HG02588 (cell line): ENCODE results near the gene CDH23.

ENCODE experiments used
- ATAC-seq: cut with Tn5 transposase; IDR thresholded peaks from one replicate; pipeline ENCODE4 v1.9.1; 2021; ENCODE audit warnings: mild to moderate bottlenecking, moderate library complexity; ENCODE audit not compliant: unreplicated experiment

The CDH23 gene

DNA sequence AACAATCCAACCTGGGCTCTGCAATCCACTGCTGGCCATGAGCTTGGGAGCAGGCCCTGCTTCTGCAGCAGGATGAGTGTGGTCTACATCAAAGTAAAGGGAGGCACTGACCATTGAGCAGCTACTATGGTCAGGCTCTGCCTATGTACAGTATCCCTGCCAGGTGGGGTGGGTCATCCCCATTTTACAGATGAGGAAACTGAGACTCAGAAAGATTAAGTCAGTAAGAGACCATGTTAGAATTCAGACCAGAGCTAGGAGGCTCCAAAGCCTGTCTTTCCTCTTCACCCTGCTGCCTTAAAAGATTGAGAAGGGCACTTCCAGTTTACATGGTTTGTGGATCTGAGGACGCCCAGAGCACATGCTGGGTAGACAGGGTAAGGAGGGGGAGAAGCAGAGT is 27.1 kb upstream of the CDH23 start:
- no peak for ATAC-seq

DNA sequence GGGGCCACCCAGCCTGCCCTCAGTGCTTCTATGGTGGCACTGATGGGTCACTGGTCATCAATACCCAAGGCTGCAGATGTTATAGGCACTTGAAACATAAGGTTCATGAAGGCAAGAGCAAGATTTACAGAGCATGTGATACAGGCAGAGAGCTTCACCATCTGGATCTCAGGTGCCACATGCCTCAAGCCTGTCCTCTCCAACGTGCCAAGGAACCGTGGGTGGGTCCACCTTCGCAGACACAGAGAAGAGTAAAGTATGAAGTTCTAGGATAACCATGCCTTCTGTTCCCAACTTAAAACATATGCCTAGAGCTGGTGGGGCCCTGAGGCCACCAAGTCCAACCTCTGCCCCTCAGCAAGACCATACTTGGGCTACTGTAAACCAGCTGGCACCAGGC is 26.7 kb upstream of the CDH23 start:
- ATAC-seq, result no peak

DNA sequence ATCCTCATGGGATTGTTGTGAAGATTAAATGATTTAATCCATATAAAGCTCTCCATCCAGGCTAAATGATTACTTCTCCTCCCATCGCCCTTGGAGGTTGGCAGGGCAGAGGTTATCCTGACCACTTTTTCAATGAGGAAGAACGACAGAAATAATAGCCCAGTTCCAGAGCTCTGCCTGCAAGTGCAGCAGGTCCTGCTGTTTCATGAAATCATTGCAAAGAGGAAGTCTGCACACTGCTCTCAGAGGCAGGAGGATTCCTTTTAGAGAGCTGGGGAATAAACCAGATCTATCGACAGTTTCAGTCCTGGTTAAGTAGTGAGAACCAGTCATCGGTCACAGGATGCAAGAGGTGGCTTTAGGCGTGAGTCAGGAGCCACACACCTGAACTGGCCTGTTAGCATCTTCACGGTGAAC is 25.0 kb upstream of the CDH23 start:
- ATAC-seq, result no peak

DNA sequence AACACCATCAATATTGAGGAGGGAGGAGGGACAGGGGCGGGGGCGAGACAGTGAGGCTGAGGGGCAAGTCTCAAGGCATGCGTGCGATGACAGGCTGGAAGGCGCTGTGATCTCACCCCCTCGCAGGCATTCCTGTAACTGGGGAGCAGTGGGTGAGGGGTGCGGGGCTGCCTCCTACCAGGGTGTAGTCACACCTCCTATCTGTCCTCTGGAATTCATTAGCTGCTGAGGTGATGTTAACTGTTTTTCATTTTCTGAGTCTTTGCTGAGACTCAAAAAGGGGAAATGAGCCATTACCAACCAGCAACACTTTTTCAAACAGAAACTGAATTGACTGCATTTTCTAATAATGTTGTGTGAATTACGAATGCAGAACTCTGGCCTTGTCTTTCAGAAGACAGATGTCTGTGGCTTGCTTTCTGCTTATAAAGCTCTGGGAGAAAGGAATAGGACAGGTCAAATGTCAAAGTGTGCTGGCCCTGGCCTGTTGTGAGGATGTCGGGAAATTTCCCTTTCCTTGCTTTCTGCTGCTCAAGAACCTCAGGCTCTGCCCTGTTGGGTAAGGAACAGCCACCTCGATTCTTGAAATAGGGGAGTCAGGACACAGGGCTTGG is 23.7 kb upstream of the CDH23 start:
- ATAC-seq, result peak; percentile 45

DNA sequence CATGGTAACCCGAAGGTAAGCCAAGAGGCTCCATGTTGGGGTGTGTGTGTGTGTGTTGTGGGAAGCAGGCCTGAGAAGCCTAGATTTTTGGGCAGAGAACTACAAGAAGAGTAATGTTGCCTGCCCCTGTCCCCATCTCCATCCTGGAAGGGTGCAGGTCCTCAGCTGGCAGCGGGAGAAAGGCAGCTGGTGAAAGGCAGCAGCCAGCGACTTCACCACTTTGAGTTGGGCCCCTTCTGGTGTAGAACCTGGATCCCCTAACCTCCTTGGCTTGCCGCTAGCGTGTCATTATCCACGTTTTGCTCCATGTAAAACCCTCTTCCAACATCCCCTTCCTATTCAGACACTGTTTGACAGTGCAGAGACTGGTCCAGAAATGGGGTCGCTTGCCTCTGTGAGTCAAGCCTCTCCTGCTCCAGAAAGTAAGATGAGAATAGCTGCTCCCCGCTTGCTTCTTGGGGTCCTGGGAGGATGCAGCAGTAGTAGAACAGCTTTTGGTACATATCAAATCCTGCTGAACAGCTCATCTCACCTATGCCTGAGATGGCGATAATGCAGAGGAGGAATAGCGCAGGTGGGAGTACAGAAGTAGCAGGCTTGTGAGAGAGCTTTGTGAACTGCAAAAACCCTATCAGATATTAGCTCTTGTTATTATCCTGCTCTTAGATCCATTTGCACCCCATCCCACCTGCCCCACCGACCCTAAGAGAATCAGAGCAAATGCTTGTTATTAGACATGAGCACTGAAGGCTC is 22.1 kb upstream of the CDH23 start:
- ATAC-seq, result no peak

DNA sequence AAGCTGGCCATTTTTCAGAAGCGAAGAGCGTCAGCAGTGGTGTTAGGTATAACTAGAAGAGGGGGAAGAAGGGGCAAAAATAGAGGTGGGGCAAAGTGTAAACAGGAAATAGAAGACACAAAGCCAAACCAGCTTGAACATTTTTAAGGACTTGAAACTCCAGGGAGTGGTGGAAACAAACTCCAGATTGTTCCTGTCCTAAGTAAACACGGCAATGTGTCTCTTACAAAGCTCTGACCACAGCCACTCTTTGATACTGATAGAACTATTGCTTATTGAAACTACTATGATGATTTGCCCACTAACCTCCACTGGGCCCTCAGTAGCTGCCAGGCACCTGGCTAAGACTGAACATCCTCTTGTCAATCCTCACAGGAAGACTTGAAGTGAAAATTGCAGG is 20.8 kb upstream of the CDH23 start:
- no peak for ATAC-seq

DNA sequence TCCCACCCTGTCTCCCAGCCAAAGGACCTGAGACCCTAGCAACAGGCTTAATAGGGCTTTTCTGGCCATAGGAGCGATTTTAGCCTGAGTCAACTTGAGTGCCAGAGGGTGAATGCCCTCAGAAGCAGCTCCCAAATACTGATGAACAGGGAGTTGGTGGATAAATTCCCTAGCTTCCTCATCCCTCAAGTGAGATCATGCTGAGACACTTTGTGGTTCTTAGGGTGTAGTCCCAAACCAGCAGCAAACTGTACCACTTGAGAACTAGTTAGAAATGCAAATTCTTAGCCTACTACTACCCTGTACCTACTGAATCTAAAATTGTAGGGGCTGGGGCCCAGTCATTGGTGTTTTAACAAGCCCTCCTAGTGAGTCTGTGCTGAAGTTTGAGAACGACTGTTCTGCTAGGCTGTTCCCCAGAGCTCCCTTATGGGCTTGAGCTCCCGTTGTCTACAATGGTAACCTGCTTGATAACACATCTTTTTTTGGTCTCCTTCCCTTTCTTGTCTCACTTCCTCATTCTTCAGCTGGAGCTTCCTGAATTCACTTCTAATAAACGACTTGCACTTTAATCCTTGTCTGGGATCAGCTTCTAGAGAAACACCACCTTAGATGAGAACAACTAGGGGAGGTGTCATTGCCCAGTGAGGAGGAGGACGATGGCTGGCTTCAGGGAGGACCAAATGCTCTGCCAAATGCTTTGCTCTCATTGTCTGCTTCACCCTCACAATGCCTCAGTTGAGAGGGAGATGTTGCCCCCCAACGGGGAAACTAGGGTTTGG is 18.2 kb upstream of the CDH23 start:
- ATAC-seq, result no peak

DNA sequence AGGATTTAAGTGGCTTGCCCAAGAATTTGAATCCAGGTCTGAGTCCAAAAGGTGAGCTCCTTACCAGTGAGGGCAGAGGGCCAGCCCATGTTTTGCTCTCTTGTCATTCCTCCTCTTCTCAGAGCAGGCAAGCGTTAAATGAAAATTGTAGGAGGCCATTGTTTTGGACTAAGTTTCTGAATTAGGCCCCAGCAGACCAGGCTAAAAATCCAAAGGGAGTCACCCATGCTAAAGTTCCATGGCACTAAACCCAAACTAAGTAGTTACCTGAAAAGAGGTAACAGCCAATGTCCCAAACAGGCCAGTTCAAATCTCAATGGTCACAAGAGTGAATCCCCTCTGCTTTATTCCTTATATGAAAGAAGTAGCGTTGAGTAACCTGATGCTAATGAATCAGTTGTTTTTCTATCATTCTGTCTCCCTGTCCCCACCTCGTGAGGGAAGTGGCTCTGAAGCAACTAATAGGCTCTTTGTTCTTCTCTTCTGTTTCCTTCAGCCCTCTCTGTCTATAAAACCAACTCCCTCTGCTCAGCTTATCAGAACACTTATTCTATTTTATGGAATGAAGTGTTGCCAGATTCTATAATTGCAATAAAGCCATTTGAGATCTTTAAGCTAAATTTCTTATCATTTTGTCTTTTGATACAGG is 17.5 kb upstream of the CDH23 start:
- ATAC-seq, result no peak

DNA sequence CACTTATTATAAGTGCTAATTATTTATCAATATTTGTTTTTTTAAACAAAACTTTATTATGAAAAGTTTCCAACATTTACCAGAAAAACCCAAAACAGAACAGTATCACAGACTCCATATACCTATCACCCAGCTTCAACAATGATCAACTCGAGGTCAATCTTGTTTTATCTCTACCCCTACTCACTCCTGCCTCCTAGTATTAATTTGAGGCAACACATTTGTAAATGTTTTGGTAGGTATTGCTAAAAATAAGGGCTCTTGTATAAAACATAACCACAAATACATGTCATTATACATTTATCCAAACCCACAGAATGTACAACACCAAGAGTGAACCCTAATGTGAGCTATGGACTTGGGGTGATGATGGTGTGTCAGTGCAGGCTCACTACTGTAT is 15.9 kb upstream of the CDH23 start:
- ATAC-seq, result no peak

DNA sequence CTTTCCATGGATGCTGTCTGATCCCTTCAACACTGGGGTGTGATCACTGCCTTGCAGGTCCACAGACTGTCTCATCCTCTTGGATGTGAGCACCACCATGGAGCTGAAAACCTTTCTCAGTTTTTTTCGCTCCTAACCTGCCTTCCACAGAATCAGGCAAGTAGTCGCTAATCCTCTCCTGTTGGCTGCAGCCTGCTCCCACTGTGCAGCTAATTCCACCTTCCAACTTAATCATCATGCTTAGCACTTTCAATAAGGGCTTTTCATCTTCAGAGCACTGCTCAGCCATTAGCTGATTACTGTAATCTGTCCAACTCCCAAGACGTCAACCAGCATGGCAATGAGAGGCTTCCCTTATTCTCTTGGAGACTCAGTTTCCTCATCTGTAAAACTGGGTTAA is 15.1 kb upstream of the CDH23 start:
- ATAC-seq, result no peak

DNA sequence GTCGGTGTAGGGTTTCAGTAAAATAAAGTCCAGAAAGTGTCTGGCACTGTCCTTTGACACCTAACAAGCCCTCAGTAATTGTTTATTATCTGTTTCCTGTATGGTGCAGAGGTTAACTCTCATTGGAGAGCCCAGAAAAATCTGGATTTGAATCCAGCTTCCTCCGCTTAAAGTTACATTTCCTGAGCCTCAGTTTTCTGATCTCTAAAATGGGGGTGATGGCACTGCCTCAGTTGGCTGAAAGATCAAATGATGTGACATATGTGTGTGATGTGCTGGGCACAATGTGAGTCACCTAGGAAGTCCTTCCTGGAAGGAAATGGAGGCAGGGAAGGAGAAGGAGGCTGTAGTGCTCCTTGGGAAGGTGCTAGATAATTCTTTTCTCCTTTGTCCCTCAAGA is 14.7 kb upstream of the CDH23 start:
- ATAC-seq, result no peak

DNA sequence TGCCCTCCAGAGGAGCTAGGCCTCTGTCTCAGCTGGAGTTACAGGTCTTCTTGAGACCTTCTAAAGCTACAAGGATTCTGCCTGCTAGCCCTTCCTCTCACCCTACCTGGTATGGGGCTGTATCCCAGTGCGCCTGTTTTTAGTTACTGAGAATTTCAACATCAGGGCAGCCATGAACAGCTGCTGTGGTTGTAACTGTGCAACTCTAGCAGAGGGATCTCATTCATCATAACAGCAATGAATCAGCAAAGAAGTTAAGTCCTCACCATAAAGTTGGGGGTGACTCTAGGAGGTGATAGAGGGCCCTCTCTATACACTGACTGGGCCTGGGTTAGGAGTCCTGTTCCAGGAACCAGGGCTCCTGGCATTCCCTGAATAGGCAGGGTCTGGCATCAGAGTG is 14.0 kb upstream of the CDH23 start:
- no peak for ATAC-seq

DNA sequence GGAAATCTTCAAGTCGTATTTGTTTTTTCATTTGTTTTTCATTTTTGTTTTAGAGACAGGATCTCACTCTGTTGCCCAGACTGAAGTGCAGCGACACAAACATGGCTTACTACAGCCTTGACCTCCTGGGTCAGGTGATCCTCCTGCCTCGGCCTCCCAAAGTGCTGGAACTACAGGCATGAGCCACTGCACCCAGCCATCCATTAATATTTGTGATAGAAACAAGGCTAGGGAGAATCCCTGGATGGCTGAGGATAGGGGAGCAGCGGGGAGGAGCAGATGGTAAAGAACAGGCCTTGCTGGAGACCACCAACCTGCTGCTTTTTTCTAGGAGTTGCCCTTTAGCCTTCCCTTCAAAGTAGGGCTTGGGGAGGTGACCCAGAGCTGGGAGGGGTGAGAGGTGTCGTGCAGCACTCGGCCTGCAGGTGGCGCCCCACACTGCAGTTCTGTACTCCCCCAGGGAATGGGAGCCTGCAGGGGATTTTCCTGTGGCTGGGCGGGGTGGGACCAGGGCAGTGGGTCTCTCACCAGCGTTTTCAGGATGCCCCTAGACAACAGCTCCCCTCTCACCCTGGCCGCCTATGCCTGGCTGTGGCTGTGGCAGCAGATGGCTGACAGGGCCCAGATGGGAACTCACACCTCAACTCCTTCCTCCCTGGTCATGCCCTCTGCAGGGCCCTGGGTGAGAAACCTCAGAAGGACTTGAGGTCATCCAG is 12.6 kb upstream of the CDH23 start:
- ATAC-seq, result peak; percentile 59

DNA sequence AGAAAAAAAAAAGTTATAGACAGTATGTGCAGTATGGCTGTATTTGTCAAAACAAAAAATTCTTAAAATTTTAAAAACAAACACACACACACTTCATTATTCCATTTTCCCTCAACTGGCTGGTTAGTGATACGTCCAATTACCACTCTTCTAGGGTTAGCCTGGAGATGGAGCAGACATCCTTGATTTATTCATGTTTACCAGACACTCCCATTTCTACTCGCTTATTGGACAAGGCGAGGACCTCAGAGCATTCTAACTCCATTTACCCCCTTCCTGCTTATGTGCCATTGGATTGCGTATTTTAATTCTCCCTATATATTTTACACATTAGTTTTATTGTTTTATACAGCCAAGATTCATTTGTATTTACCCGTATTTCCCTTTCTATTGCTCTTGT is 8.5 kb upstream of the CDH23 start:
- ATAC-seq, result no peak

DNA sequence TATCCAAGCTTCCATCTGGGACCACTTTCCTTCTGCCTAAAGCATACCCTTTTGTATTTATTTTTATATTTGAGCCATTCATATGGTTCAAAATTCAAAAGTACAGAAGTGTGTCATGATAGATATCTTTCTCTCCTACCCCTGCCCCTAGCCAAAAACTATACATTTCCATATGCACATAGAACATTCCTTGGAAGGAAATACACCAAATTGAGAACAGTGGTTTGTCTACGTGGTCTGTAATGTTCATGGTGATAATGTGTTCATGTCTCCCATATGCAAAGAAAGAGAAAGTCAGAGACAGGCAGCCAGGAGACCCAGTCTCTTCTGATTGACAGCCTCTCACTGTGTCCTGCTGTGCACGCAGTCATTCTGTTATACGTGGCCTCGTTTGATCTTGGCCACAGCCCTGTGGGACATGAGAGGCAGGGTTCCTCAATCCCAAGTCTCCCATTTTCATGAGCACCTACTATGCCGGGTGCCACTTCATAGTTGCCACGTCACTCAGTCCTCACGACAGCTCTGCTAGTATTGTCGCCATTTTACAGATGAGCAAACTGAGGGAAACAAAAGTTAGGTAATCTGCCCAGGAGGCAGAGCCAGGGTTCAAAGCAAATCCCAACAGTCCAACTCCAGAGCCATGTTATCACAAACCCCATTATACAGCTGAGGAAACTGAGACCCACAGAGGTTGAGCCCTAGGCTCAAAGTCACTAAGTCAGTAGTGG is 8.0 kb upstream of the CDH23 start:
- no peak for ATAC-seq

DNA sequence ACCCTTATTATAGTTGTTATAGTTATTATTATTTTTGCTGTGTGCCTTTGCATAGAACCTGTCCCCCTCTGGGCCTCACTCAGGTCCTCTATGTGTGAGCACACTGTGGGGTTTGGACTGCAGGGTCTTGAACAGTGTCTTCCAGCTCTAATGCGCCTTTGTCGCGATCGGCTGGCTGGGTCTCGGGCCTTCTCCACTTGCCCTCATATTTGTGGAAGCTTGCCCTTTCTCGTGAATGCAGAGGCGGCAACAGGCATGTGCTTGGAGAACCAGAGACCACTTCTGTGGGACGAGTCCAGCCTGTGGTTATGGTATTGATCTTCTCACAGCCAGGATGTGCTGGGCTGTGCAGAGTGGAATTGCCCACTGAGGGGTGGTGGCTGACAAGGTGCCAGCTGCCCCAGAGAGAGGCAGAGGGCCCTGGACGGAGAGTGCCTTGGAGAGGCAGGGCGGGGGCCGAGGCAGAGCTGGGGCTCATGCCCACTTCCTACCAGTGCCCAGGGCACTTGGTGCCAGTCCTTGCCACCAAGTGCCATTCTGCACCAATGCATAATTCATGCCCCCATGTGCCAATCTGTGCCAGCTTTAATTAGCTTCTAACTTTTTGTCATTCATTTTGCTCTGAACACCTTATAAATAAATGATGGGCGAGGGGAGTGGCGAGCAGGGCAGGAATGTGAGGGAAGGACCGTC is 6.8 kb upstream of the CDH23 start:
- ATAC-seq, result no peak

DNA sequence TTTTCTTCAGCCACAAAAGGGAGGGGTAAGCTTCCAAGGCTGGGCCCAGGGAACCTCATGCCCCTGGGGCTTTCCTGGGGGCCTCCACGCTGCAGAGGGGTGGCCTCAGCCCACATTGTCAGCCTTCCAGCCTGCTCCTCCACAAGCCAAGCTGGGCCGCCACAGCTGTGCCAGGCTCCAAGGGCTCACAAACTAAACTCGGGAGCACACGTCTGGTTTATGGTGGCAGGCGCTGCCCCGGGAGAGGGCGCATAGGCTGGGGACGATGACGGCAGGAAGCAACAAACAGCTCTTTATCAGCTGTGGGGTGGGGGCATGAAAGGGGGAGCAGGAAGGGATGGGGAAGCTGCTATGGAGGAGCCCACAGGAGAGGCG is 6.3 kb upstream of the CDH23 start:
- ATAC-seq, result no peak

DNA sequence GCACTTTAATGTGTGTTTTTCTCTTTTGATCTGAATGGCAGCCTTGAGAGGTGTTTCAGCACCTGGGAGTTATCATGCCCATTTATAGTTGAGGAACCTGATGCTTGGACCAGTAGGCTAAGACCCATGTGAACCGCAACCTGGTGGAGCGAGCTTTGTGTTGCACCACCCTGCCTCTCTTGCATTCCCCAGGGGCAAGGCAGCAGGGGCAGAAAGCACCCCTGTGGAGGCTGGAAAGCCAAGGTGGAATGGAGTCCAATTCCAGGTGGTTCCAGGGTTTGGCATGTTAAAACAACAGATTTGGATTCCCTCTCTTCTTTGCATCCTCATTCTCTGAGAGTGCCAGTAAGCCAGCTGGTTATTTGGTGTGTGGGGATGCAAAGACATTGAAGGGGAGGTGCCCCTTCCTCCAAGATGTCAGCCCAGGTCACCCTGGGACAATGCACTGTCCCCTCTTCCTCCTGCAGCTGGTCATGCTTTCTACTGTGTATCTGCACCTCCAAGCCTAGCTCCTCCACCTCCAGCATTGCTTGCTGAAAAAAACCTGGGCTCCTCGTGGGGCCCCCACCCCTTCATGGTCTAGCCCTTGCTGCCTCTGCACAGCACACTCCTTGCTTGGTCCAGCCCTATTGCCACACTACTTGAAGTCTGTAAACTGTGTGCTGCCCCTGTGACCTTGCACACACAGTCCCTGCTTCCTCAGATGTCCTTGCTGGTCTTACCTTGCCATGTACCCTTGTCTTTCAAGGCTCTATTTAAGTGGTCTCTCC is 5.6 kb upstream of the CDH23 start:
- no peak for ATAC-seq

DNA sequence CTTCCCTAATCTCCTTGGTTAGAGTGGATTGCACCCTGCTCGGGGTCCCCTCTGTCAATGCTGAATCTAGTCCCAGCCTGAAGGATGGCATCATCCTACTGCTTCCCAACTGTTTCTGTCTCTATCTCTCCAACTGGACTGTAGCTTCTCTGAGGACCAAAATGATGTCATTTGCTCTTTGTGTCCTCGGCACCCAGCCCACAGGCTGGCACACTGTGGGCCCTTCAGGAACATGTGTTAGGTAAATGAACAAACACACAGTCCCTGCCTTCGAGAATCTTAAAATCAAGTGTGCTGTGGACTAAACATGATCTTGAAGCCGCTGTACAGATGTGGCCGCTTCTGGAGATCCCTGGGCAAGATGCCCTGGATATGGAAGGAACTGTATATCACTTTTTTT is 5.0 kb upstream of the CDH23 start:
- ATAC-seq, result no peak
